HG03175 (cell line): ENCODE measurements around the gene M6PR.
"Not testable (repeated sequence)": the region's sequence is repeated elsewhere in the genome, so short reads cannot be mapped to it uniquely, and the experiment has no call there.

ENCODE experiments used
- ATAC-seq: cut with Tn5 transposase; IDR thresholded peaks from one replicate; pipeline ENCODE4 v1.9.1; 2021; ENCODE audit warnings: mild to moderate bottlenecking, moderate library complexity; ENCODE audit not compliant: unreplicated experiment

Gene M6PR

GRCh38 chr12:8914033-8914715 is 35.3 kb downstream of the M6PR start, which contains the start of gene PHC1:
Gene PHC1 (plus strand): TSS chr12:8914509. CDS start chr12:8917678, 3,169 bp downstream.
- ATAC-seq = peak; percentile 61

GRCh38 chr12:8913702-8914032 is 35.8 kb downstream of the M6PR start:
- no peak for ATAC-seq

DNA sequence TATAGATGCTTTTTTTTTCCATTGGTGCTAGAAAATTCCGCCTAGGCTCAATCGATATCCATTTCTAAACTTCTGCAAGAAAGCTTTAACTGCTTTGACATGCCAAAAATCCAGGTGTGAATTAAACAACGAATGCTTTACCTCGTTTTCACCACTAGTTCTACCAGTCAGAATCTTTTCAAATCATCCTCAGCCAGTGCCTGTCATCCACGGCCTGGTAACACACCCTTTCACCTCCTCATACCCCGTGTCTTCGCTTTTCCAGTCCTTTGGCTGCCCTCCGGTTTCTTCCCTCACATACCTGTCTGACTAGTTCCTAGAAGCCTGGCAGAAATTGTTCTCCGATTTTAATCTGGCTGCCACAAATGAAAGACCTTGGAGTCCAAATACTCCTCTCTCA is 36.5 kb downstream of the M6PR start:
- no peak for ATAC-seq

DNA sequence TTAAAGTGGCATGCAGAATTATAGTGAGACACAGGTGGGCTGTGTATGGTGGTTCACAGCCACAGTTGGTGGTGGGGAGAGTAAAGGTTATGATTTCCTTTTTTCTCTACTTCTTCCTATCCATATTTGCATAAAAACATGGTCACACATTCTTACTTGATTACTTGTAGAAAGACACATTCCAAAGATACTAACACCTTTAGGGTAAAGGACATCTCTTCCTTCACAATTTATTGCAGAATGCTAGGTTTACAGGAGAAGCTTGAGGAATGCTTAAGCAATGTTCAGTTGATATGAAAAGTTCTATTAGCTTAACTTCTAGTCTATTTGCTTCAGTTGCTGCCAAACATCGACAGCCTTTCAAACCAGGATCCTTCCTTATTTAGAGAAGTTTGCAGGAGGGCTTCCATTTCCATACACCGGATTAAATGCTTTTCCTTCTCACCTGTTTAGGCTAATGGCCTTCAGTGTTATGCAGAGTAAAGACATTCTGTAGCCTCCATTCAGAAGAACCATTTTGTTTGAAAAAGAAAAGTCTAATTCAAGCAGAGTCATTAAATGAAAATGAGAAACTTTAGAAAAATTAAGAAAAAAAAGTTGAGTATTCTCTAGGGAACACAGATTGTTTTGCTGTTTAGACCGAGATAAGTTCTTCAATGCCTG is 37.7 kb downstream of the M6PR start:
- ATAC-seq = no peak

DNA sequence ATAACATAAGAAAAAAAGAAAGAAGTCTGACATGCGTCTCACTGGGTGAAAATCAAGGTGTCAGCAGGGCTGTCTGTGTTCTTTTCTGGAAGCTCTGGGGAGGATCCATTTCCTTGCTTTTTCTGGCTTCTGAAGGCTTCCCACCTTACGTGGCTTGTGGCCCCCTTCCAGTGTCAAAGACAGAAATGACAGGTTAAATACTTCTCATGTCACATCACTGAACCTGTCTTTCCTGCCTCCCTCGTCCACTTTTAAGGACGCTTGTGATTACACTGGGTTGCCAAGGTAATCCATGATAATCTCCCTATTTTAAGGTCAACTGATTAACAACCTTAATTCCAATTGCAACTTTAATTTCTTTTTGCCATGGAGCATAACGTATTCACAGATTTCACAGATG is 39.7 kb downstream of the M6PR start:
- no peak for ATAC-seq

GRCh38 chr12:8907513-8907912 is 41.9 kb downstream of the M6PR start:
- ATAC-seq = no peak

DNA sequence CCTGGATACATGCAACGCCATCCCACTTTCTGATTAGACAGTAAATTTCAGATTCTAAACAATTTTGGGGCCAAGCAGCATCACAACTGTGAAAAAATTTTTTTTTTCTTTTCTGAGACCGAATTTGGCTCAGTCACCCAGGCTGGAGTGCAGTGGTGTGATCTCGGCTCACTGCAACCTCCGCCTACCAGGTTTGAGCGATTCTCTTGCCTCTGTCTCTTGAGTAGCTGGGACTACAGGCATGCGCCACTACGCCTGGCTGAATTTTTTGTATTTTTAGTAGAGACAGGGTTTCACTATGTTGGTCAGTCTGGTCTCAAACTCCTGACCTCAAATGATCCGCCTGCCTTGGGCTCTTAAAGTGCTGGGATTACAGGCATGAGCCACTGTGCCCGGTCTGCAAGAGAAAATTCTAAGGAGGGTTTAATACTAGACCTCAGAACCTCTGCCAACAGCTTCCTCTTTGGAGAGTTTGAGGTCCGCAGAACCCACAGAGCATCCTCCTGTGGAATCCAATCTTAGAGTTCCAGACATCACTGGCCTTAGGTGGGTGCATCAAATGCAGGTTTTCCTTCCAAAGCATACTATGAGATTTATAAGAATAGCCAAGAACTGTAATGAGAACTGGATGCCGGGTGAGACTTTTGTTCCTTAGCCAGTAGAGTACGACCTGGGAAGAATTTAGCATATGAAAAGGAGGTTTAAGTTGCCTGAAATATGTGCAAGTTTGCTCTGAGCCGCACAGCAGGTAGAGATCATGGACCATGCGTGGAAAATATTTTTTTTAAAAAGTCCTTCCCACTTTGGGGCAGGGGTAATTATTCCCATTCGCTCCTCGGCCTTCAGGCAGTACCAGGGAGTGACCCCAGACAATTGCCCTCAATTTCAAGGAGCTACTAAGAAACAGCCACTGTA is 42.9 kb downstream of the M6PR start:
- ATAC-seq = no peak

GRCh38 chr12:8905546-8905945 is 43.9 kb downstream of the M6PR start:
- ATAC-seq = no peak

DNA sequence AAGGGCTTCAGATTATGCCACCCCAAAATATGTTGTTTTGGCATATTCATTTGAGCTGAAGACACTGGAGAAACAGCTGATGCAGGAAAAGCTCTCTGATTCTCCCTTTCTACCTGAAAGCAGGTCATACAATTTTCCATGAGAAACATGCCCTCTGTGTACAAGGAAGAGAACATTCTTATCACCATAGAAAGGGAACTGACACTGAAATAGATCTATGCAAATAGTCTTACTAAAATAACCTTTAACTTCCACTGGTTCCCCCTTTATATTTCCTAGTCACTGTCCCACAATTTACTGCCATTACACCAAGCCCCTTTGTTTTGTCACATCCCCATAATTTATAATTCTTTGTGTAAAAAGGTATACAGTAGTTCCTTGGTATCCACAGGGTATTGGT is 44.8 kb downstream of the M6PR start:
- no peak for ATAC-seq

DNA sequence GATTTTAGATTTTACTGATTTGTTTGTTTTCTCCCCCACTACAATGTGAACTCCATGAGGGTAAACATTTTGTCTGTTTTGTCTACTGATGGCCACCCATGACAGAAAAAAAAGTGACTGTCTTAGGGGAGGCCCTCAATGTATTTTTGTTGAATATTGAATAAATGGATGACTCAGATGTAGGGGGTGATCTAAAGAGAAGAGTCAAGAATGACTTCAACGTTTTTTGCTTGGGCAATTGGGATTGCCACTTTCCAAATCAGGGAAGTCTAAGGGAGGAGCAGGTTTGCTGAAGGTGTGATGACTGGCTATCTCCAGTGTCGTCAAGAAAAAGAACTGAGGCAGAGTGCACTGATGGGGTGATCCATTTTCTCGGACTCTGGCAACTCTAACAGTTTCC is 45.8 kb downstream of the M6PR start:
- no peak for ATAC-seq

GRCh38 chr12:8902703-8903102 is 46.7 kb downstream of the M6PR start:
- not testable (repeated sequence) for ATAC-seq

GRCh38 chr12:8899830-8900229 is 49.6 kb downstream of the M6PR start:
- ATAC-seq = no peak

DNA sequence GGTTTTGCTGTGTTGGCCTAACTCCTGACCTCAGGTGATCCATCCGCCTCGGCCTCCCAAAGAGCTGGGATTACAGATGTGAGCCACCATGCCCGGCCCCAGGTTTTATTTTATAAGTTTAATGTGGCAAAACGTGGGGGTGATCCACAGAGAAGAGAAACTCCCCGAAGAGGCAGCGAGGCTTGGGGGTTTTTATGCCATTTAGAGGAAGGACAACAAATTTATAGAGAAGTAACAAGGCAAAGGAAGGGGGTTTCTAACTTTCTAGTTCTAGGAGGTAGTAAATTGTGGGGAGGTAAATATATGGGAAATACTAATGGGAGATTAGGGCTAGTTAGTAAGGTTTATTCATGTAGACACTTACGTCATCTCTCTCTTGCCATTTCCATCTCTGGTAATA is 52.4 kb downstream of the M6PR start:
- no peak for ATAC-seq

DNA sequence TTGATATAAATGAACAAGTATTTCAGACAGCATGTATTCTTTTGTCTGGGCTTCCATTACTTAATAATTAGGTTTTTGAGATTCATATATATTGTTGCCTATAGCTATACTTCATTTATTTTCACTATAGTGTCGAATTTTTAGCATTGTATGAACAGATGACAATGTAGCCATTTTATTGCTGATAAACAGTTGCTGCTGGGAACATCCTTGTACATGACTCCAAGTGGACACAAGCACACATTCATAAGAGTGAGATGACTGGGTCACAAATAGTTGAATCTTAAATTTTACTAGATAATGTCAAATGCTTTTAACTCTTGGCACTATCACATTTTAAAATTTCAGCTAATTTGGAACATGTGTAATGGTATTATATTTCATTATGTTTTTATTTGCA is 54.5 kb downstream of the M6PR start:
- ATAC-seq = no peak

GRCh38 chr12:8894378-8894777 is 55.1 kb downstream of the M6PR start:
- no peak for ATAC-seq

DNA sequence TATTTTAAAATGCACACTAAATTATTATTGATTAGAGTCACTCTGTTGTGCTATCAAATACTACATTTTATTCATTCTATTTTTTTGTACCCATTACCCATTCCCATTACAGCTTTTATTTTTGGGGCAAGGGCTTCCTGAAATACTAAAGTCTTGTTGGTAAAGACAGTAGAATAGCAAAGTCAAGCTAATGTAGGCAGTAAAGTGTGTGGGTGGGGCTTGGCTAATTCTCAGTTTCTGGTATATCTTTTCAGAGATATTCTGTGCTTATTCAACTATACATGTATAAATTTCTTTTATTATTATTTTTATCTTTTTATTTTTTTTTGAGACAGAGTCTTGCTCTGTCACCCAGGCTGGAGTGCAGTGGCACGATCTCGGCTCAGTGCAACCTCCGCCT is 57.5 kb downstream of the M6PR start:
- ATAC-seq = no peak
